SK-N-MC (cell line): ENCODE results near the gene SIK2.

Source experiments
- EZH2 ChIP-seq: fragments of 200-600 bp; sonication (generic); IDR thresholded peaks from one replicate; pipeline ENCODE4 v1.6.1; 2017; ENCODE audit warnings: antibody characterized with exemption
- POLR2AphosphoS5 ChIP-seq: IDR thresholded peaks from 2 replicates; pipeline ENCODE4 v1.6.1; 2012; ENCODE audit warnings: mild to moderate bottlenecking, low read depth, low read length, borderline replicate concordance

DNA sequence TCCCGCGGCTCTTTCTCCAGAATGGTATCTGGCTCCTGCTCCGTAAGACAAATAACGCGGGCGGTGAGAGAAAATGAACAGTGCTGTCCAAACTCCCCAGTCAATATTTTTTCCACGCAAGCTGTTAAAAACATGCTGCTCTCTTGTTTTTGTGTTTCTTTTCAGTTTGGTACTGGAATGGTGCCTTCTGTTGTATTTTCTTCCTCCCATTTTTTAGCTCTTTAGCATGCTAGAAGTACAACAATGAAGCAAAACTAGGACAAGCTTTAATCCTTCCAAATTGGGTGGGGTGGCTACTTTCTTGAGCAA, 164.5 kb downstream of the SIK2 start:
- TF ChIP-seq EZH2, result no peak
- no peak for TF ChIP-seq POLR2AphosphoS5
